ENCODE results near the gene MRPL20.
"Not testable (repeated sequence)": the region's sequence is repeated elsewhere in the genome, so short reads cannot be mapped to it uniquely, and the experiment has no call there.

Gene MRPL20

DNA sequence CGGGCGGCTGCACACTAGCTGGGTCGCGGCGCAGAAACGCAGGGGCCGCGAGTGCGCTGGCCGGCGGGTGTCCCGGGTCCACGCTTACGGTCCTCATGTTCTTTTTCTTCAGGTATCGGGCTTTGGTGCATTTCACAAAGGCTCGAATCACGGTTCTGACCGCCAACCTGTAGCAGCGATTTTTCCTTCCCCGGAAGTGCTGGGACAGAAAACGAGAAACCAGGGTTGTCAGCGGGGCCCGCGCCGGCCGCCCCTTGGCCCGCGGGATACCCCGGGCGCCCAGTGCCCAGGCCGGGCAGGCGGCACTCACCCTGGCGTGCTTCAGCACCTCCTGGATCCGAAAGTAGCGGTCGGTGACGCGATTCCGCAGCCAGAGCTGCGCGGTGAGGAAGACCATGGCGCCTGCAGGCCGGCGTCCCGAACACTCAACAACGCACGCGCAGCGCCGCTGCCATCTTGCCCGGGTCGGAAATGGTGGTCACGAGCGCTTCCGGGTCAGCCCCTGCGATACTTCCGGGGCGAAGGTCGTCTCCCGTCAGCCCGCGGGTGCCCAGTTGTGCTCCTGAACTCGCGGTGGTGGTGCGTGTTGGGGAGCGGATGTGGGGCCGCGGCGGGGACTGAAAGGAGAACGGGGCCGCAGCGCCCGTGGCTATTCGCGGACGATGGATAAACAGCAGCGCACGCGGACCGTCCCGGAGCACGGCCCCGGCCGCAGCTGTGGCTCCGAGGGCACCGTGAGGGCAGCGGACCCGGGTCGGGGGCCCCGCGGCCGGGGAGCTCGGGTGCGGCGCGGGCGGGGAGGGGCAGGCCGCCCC is at the start of gene MRPL20:
TSS of gene MRPL20 (minus strand) at position 473 of the 815 bp plus-strand sequence. CDS start at position 397, 76 bp downstream.
- DNase-seq (ENCODE audit: insufficient read length, low spot score) = peak; percentile 93
- FAIRE-seq = peak; percentile 90

DNA sequence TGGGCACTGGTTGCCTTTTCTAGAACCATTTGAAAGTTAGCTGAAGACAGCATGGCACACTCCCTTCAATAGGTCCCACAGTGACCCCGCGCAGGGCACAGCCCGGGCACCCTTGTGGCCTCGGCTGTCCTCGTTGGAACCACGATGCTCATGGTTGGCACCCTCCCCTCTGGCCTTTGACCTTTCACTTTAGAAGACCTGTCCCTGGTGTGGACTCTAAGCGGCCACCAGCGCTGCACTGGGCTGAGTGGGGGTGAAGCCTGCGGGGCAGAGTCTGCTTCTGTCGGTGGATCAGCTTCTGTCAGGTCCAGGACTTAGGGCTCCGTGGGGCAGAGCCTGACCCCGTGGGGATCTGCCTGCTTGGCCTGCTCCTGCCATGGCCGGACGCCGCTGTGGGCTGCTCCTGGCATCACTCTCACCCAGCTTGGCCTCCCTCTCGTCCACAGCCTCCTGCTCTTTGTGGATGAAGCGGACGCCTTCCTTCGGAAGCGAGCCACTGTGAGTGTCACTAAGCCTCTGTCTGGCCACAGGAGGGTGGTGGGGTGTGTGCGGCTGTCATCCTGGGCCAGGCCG is 49.7 kb upstream of the MRPL20 start:
- not testable (repeated sequence) for DNase-seq (ENCODE audit: insufficient read length, low spot score); FAIRE-seq

DNA sequence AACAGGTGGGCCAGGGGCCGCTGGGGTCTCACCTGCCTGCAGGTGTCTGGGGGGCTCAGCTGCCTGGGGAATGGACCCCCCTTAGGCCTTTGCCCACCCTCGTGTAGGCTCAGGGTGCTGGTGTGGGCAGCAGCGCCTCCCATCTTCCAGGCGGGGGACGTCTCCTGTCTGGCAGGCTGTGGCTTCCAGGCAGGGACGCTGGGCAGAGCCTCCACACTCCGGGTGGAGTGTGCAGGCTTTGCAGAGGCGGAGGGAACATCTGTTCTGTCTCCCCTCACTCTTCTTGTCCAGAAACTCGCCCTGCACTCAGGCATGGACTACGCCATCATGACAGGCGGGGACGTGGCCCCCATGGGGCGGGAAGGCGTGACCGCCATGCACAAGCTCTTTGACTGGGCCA is 48.8 kb upstream of the MRPL20 start:
- not testable (repeated sequence) for FAIRE-seq; DNase-seq (ENCODE audit: insufficient read length, low spot score)

DNA sequence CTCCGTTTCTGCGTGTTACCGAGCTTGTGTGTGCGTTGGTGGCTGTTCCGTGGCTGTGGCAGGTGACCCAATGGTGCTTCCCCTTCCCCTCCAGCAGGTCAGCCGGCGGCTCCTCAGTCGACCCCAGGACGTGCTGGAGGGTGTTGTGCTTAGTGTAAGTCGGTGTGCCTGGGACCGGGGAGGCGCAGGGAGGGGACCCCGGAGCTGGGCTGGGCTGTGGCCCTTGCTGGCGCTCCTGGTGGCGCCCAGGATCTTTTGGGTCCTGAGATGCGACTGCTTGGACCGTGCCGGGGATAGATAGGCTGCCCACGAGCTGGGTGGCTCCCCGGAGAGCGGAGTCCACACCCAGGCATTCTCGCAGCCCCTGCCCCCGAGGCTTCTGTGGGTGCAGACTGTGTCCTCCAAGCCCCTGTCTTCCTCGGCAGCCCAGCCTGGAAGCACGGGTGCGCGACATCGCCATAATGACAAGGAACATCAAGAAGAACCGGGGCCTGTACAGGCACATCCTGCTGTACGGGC is 48.3 kb upstream of the MRPL20 start:
- DNase-seq (ENCODE audit: insufficient read length, low spot score) (no peak), FAIRE-seq (peak; percentile 31)

DNA sequence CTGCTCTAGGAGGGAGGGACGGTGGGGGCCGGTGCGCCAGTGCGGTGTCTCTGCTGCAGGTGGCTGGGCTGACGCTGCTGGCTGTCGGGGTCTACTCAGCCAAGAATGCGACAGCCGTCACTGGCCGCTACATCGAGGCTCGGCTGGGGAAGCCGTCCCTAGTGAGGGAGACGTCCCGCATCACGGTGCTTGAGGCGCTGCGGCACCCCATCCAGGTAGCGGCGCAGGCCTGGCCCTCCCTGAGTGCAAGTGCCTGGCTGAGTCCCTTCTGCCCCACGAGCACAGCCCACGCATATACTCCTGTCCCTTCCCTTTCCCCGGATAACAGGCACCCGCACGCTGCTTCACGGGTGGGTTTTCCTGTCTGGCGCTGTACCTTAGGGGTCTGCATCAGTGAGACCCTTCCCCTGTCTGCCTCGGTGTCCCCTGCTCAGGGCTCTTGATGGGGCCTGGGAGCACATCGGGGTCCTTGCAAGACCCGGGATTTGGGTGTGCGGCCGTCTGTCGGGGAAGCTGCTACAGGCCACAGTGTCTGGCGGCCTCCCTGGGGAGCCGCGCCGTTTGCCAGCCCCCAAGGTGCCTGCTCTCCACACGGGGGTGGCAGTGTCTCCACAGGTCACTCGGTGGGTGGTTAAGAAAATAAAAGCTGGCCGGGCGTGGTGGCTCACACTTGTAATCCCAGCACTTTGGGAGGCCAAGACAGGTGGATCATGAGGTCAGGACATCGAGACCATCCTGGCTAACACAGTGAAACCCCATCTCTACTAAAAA is 47.4 kb upstream of the MRPL20 start:
- DNase-seq (ENCODE audit: insufficient read length, low spot score); FAIRE-seq: not testable (repeated sequence)

DNA sequence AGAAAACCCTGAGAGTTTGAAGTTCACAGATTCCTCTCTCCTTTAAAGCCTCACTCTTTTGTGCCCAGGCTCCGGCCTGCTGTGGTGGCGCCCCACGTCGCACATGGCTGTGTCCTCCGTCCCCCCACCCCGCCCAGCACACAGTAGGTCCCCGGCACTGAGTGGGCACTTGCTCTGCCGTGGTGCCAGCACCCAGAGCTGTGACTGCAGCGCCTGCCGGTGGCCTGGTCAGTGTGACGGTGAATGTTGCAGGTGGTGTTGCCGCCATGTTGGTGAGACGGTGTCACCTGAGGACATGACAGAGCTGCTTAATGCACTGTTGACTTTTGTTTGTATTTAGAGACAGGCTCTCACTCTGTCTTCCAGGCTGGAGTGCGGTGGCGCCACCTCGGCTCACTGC is 45.8 kb upstream of the MRPL20 start:
- FAIRE-seq (no peak), DNase-seq (ENCODE audit: insufficient read length, low spot score) (no peak)

DNA sequence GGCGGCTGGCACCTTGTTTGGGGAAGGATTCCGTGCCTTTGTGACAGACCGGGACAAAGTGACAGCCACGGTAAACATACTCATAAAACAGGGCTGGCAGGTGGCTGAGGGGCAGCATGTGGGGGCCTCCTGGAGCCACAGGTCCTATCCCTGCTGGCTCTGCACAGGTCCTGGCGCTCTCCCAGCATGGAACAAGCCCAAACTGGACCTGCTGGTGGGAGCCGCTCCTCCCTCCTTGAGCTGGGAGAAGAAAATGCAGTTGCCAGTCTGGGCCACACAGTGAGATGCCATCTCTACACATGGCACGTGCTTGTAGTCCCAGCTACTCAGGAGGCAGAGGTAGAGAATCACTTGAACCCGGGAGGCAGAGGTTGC is 45.3 kb upstream of the MRPL20 start:
- not testable (repeated sequence) for DNase-seq (ENCODE audit: insufficient read length, low spot score); FAIRE-seq

DNA sequence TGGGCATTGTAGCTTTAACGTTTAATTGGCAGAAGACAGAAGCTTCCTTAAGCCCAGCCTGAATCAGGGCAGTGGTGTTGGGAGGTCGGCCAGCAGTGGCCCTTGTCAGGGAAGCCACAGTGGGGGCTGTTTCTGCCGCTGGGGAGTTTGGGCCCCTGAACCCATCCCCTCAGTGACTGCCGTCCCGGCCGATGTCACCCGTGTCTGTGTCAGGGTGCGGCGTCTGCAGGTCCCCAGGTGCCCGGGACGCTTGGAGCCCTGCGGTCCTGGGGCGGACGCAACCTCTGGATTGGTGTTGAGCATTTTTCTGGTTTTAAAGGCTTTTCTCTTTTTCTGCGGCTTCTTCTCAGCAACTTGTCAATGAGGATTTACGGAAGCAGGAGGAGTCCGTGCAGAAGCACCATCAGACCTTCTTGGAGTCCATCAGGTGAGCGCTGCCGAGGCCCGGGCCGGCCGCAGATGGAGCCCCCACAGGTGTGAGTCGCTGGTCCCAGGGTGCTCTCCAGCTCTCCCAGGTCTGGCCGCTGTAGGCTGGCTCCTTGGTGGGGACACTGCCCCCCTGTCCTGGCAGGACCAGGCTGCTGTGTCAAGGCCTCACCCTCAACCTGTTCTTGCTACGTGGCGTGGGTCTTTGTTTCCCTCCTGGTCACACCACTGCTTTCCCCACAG is 44.7 kb upstream of the MRPL20 start:
- no peak for DNase-seq (ENCODE audit: insufficient read length, low spot score)
- FAIRE-seq = no peak

DNA sequence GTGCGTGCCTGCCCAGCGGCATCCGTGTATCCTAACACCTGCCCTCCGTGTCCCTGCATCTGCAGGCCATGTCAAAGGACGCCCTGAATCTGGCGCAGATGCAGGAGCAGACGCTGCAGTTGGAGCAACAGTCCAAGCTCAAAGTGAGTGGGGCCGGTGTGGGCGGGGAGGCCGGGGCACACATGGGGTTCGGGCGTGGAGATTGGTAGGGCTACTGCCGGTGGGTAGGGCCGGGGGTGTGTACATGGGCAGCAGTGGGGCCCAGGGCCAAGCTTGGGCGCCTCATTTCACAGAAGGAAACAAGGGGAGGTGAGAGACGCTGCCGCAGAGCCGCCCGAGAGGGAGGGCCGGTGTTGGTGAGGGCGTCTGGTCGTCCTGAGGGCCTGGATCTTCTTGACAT is 43.5 kb upstream of the MRPL20 start:
- not testable (repeated sequence) for DNase-seq (ENCODE audit: insufficient read length, low spot score); FAIRE-seq

DNA sequence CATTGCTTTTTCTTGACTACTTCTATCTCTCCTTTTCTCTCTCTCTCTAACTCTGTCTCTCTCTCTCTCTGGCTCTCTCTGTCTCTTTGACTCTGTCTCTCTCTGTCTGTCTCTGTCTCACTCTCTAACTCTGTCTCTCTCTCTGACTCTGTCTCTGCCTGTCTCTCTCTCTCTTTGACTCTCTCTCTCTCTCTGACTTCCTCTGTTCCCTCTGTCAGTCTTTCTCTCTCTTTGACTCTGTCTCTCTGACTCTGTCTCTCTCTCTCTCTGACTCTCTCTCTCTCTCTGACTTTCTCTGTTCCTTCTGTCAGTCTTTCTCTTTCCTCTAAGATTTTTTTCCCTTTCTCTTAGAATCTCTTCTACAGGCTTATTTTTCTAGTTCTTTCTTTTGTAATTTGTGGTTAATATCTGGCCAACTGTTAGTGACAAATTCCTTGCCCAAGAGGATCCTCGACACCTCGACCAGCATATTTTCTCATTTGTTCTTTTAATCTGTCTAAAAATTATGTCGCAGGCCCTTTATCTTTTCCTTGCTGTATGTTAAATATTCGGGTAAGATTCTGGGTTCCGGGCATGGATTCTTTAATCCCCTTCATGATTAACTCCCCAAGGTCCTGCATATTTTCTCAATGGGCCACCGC is 42.1 kb upstream of the MRPL20 start, which contains the start of gene ATAD3C:
TSS of gene ATAD3C (plus strand) at position 591 of the 641 bp plus-strand sequence. CDS start 995 bp downstream, outside the sequence.
- DNase-seq (ENCODE audit: insufficient read length, low spot score) (no peak), FAIRE-seq (no peak)

DNA sequence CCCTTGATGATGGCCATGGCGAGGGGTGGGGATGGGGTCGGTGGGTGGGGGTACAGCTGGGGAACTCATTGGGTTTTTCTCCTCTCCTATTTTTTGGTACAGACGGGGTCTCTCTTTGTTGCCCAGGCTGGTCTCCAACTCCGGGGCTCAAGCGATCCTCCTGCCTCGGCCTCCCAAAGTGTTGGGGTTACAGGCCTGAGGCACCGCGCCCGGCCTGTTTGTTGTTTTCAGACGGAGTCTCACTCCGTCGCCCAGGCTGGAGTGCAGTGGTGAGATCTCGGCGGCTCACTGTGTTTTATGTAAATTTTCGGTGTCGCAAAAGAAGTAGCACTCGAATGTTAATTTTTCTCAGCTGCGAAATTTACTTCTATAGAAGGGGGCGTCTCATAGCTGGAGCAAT is 39.5 kb upstream of the MRPL20 start:
- not testable (repeated sequence) for DNase-seq (ENCODE audit: insufficient read length, low spot score); FAIRE-seq

DNA sequence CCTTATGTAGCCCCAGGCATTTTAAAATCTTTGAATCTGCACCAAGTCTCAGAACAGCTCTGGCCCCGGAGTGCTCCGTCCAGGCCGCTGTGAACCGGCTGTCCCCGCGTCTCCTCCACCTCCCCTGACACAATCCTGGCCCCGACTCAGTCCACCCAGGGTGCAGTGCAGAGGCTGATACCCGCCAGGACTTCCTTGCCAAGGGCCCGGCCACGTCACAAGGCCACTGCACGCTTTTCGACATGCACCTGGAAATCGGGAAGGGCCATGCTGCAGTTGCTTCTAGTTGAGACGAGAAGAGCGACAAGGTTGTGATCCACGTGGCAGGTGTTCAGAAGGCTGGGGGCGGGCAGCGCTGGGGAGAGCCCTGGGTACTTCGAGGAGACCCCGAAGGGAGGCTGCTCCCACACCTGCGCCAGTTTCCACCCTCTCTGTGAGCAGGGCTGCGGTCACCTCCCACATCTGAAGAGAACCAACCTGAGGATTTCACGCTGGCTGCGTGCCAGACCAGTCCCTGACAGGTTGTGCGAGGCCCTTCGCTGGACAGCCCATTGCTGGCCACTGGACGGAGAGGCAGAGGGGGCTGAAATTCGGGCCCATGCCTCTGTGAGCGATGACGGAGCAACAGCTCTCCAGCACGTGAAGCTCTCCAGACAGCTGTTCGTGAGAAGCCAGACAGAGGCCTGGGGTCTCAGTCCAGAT is 35.1 kb upstream of the MRPL20 start:
- FAIRE-seq (no peak), DNase-seq (ENCODE audit: insufficient read length, low spot score) (no peak)

DNA sequence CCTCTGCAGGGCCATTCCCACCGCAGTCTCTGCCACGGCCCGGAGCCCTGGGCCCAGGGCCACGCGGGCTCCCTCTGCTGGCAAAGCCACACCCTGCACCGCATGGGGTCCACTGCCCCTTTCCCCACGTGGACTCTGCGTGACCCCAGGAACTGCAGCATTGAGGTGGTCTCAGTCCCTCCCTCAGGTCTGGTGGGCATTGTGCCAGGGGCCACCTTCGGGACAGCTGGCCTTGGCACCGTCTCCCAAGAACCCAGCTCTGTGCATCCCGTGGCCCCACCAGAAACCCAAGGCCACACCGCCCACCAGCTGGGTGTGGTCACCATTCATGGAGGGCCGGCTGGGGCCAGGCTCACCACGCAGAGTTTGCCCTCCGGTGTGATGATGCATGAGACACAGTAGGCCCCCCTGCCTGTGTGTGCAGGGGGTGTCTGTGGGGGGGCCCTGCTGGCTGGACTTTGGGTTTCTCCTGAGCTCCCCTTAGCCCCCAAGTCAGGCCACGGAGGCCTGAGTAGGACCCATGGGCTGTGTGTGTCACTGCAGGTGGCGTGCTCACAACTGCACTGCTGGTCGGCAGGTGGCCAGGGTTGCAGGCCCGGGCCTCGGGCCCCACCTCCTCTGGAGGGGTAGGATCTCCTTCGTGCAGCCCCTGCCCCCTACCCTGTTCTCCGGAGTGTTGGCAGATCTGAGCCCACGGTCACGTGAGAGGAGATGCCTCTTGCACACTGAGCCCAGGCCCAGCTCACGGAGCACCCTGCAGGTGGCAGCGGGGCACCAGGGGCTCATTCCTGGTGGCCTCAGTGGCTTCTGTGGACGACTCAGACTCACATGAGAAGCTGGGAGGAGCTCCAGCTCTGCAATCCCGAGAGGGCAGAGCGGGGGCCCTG is 34.2 kb upstream of the MRPL20 start:
- DNase-seq (ENCODE audit: insufficient read length, low spot score) (peak; percentile 67), FAIRE-seq (no peak)

DNA sequence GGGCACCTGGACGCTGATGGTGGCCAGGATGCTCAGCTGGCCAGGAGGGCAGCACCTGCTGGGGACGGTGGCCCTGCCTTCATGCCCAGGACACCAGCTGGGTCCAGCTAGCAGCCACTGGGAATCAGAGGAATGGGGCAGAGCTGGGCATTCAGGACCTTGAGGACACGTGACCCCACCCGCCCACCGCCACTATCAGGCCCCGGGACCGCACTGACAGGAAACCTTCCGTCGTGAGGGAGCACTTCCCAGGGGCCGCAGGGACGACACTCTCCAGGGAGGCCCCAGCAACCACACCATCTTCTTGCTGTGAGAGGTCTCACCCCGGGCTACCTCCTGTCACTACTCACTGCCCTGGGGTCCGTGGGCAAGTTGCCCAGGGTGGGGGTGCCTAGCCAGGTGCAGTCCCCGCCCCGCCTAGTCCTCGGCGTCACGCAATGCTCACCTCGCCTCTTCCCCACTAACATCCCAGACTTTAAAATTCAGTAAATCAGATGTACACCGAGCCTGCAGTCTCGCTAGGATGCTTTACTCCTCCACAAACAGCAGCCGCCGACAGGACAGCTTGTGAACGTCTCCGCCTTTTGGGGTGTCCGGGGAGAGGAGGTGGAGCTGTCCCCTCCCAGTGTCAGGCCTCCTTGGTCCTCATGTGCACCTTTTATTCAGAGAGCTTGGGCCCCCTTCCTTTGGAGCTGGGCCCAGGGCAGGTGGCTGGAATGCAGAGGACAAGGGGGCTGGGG is 33.3 kb upstream of the MRPL20 start:
- DNase-seq (ENCODE audit: insufficient read length, low spot score) = no peak
- FAIRE-seq = no peak

DNA sequence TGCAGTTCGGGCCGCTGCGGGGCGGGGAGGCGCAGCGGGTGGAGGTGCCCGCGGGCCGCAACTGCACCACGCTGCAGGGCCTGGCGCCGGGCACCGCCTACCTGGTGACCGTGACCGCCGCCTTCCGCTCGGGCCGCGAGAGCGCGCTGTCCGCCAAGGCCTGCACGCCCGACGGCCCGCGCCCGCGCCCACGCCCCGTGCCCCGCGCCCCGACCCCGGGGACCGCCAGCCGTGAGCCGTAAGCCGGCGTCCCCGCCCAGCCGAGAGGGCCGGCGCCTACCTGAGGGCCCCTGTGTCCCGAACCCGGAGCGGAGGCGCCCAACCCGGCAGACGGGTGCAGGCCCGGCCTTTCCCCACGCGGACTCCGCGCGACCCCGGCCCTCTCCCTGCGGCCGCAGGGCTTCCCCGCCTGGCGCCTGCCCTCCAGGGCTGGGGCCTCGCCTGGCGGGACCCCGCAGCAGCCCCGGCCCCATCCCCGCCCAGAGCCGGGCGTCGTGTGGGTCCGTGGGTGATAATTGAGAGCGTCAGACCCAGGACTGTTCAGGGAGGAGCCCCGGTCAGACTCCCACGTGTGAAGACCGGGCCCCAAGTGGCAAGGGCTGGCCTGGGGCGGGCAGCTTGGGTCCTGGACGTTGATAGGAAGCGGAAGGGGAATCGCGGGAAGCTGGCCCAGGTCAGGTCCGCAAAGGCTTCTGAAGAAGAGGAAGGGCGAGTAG is 32.6 kb upstream of the MRPL20 start:
- no peak for DNase-seq (ENCODE audit: insufficient read length, low spot score)
- no peak for FAIRE-seq

DNA sequence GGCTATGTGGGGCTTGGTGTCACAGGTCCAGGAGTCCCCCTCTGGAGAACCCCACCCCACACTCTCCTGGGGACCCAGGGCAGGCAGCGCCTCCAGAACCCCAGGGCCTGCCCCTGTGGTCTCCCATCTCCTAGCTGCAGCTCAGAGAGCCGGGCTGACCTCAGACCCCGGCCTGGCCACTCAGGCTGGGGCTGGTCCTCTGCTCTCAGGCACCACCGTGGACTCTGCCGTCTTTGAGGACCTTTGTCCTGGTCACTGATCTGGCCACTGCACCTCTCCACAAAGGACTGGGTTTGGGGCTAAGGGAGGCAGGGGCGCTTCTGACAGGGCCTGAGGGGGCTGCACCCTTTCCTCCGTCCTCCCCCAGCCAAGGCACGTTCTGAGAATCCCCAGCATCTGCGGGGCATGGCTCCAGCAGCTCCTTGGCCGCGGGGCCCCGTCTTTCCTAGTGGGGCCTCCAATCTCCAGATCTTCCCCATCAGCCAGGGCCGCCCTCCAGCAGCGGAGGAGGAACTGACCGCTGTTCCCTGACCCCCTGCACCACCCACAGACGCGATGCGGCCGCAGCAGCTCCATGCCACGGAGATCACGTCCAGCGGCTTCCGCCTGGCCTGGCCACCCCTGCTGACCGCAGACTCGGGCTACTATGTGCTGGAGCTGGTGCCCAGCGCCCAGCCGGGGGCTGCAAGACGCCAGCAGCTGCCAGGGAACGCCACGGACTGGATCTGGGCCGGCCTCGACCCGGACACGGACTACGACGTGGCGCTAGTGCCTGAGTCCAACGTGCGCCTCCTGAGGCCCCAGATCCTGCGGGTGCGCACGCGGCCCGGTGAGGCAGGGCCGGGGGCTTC is 31.7 kb upstream of the MRPL20 start:
- DNase-seq (ENCODE audit: insufficient read length, low spot score) = no peak
- no peak for FAIRE-seq

Data from HTR-8/SVneo (cell line).